ENCODE results near the gene SMARCD2.

The SMARCD2 gene

DNA sequence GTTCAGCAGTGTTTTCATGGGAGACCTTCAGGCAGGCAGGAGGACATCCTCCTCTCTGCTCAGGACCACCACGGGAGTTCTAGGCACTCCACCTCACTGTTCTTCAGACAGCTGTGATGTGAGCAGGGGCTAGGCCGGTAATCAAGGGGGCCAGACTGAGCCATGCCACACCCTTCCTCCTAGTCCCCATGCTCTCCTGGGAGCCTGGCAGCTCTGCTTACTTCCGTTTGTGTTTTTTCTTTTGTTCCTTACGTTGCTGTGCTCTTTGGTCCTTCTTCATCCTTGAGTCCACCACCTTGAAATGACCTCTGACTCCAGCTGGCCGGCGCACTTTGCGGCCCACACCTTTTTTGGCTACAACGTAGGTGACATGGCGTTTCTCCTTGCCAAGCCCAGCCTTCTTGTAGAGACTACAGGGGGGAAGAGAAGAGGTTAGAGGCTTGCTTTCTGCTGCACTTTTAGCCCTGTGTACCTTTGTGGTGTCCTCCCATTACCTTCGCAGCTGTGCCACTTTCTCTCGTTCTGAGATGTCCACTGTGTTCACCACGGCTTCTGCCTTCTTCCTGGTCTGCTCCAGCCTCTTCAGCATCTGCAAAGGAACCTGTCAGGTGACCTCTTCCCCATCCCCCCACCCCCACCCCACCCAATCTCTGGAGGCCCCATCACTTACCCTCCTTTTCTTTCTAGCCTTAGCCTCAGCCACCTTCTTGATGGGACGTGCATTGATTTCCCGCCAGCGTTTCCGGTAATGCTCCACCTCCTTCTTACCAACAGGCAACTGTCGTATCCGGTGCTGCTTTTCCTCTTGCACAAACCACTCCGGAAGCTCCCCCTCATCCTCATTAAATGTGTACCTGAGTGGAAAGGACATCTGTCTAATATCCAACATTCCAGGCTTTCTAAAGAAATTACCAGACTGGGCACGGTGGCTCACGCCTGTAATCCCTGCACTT, 22.6 kb downstream of the SMARCD2 start:
- no peak for DNase-seq (ENCODE audit: low read depth)
- H3K4me3 ChIP-seq (ENCODE audit: low read length), result no peak overlapping the region
- TF ChIP-seq CTCF (IDR thresholded peaks at IDR 0.05; ENCODE audit: insufficient read depth, low read depth, low read length, missing control alignments), result no peak

DNA sequence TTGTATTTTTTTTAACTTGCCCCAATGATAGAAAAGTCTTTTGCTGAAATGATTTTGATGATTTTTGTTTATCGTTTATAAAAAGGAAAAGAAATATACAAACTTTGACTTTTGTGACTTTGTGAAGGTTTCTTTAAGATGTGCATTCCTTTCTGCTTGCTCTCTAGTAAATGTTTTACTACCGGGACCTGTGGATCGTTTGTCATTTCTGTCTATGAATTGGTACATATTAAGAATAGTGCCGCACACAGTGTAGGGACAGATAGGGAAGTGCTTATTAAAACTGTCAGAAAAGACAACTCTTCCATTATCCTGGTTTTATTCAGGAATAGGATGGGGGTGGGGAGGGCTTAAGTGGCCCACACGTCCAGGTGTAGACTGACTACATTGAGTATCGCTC, 23.4 kb downstream of the SMARCD2 start:
- no peak for TF ChIP-seq CTCF (IDR thresholded peaks at IDR 0.05; ENCODE audit: insufficient read depth, low read depth, low read length, missing control alignments)
- no peak for DNase-seq (ENCODE audit: low read depth)
- H3K4me3 ChIP-seq (ENCODE audit: low read length), result no peak overlapping the region

GRCh38 chr17:63817736-63818385, 24.6 kb downstream of the SMARCD2 start:
- no peak for DNase-seq (ENCODE audit: low read depth)
- no peak overlapping the region for H3K4me3 ChIP-seq (ENCODE audit: low read length)
- TF ChIP-seq CTCF (IDR thresholded peaks at IDR 0.05; ENCODE audit: insufficient read depth, low read depth, low read length, missing control alignments), result no peak

DNA sequence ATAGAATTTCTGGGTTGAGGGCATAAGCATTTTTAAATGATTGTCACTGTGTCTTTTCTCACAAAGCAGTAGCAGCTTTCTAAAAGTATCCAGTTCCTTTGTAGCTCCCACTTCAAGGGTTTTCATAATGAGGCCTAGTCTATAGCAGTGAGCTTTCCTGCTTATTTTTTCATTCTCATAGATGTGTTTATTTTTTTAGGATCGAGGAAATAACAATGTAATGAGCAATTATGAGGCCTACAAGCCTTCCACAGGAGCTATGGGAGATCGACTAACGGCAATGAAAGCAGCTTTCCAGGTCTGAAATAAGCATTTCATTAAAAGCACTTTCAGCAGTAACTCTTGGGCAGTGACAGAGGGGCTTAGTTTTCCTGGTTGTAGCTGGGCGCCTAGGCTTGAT, 25.8 kb downstream of the SMARCD2 start:
- no peak for DNase-seq (ENCODE audit: low read depth)

GRCh38 chr17:63816123-63816522, 26.4 kb downstream of the SMARCD2 start:
- DNase-seq (ENCODE audit: low read depth), result no peak
- TF ChIP-seq CTCF (IDR thresholded peaks at IDR 0.05; ENCODE audit: insufficient read depth, low read depth, low read length, missing control alignments), result no peak
- H3K4me3 ChIP-seq (ENCODE audit: low read length), result no peak overlapping the region

More for the DNA sequence above, 25.8 kb downstream of the SMARCD2 start:
- H3K4me3 ChIP-seq (ENCODE audit: low read length), result no peak overlapping the region
- TF ChIP-seq CTCF (IDR thresholded peaks at IDR 0.05; ENCODE audit: insufficient read depth, low read depth, low read length, missing control alignments), result no peak

DNA sequence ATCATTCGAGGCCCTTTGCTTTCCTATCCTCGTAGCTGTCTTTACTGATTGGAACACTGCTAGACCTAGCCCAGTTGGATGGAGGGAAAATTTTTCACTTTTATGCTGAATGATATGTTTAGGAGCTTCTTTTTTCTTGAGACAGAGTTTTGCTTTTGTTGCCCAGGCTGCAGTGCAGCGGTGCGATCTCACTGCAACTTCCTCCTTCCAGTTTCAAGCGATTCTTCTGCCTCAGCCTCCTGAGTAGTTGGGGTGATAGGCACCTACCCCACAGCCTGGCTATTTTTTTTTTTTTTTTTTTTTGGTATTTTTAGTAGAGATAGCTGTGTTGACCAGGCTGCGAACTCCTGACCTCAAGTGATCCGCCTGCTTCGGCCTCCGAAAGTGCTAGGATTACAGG, 32.5 kb downstream of the SMARCD2 start:
- TF ChIP-seq CTCF (IDR thresholded peaks at IDR 0.05; ENCODE audit: insufficient read depth, low read depth, low read length, missing control alignments), result no peak
- no peak for DNase-seq (ENCODE audit: low read depth)
- H3K4me3 ChIP-seq (ENCODE audit: low read length), result no peak overlapping the region
